Testis (tissue), 2 donors: ENCODE measurements around the gene EPB41L1.

Source experiments
- POLR2A ChIP-seq: fragments of 450-650 bp; IDR thresholded peaks from one replicate; pipeline ENCODE4 v1.6.1; 2017; ENCODE audit warnings: antibody characterized with exemption, mild to moderate bottlenecking, moderate library complexity
- TF ChIP-seq, protein P1 (sequence below), 3 experiments: fragments of 450-650 bp in 2 of 3; fragments of 200-600 bp in 1 of 3; sonication (generic) in 1 of 3; IDR thresholded peaks; one replicate each; pipeline ENCODE4 v1.5.1; 2016 to 2019; ENCODE audit warnings: antibody characterized with exemption in 3 of 3, mild to moderate bottlenecking in 2 of 3, moderate library complexity in 1 of 3

DNA sequence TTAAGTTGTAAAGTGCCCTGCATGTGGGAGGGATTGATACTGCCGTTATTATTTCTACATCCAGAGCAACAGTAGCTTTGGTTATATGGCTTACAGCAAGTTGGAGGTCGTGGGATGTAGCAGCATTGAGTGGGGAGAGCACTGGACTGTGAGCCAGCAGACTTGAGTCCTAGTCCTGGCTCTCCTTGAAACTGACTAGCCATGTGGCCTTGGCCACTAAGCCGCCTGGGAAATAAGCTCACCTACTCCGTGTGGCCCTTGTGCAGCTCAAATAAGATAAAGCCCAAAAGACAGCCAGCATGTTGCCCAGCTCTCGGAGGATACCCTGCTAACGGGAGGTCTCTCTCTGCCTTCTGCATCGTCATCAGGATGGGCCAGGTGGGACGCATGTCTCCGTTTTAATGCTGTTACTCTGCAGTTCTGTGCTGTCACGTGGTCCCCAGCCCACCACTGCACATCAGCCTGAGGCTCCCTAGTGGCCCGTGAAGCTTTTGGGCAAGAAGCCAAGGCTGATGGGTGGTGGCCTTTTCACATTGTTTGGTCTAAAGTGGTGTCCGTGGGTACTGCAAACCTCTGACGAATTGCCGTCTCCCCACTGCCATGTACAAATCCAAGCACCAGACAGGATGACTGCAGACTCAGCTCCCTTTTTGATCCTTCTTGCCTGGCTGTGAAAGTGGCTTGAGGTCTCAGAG is 7.9 kb downstream of the EPB41L1 start:
- TF ChIP-seq, protein P1, sequence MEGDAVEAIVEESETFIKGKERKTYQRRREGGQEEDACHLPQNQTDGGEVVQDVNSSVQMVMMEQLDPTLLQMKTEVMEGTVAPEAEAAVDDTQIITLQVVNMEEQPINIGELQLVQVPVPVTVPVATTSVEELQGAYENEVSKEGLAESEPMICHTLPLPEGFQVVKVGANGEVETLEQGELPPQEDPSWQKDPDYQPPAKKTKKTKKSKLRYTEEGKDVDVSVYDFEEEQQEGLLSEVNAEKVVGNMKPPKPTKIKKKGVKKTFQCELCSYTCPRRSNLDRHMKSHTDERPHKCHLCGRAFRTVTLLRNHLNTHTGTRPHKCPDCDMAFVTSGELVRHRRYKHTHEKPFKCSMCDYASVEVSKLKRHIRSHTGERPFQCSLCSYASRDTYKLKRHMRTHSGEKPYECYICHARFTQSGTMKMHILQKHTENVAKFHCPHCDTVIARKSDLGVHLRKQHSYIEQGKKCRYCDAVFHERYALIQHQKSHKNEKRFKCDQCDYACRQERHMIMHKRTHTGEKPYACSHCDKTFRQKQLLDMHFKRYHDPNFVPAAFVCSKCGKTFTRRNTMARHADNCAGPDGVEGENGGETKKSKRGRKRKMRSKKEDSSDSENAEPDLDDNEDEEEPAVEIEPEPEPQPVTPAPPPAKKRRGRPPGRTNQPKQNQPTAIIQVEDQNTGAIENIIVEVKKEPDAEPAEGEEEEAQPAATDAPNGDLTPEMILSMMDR (IDR thresholded peaks at IDR 0.05): no peak
- no peak for TF ChIP-seq POLR2A
